SU-DHL-6 (cell line): Measurements from ENCODE around the gene CCND2.

ENCODE experiments used
- H2AFZ ChIP-seq: fragments of 200-600 bp; sonication (generic); 2 replicates; pipeline ENCODE4 v1.6.1; 2014; ENCODE audit warnings: low read depth, mild to moderate bottlenecking, moderate library complexity, mixed read lengths, antibody characterized with exemption, low read length; ENCODE audit not compliant: severe bottlenecking
- H3F3A ChIP-seq: fragments of 200-600 bp; shearing (Covaris generic); 2 replicates; pipeline ENCODE4 v1.6.0; 2016; ENCODE audit warnings: antibody characterized with exemption, mild to moderate bottlenecking; ENCODE audit not compliant: insufficient read depth
- H3K27ac ChIP-seq: fragments of 200-600 bp; sonication (generic); 2 replicates; pipeline ENCODE4 v1.5.1; 2016; ENCODE audit warnings: low read depth, mild to moderate bottlenecking, low read length, moderate library complexity, mixed read lengths
- H3K27me3 ChIP-seq: fragments of 200-600 bp; sonication (generic), shearing (Covaris generic); 2 replicates; pipeline ENCODE4 v1.6.0; 2014; ENCODE audit warnings: mild to moderate bottlenecking, low read length
- H3K36me3 ChIP-seq: fragments of 200-600 bp; sonication (generic); 2 replicates; pipeline ENCODE4 v1.6.1; 2014; ENCODE audit warnings: mild to moderate bottlenecking, low read length, mixed read lengths
- H3K4me2 ChIP-seq: fragments of 300-600, 200-600 bp; shearing (Covaris generic), sonication (generic); 2 replicates; pipeline ENCODE4 v1.6.0; 2014; ENCODE audit warnings: low read length, low read depth, mild to moderate bottlenecking; ENCODE audit not compliant: poor library complexity, severe bottlenecking
- H3K4me3 ChIP-seq: fragments of 200-600 bp; sonication (generic); 2 replicates; pipeline ENCODE4 v1.5.1; 2014; ENCODE audit warnings: antibody characterized with exemption, low read length, mild to moderate bottlenecking, mixed read lengths; ENCODE audit not compliant: insufficient read depth, poor library complexity, severe bottlenecking
- H3K79me2 ChIP-seq: fragments of 200-600 bp; sonication (generic); 2 replicates; pipeline ENCODE4 v1.6.1; 2014; ENCODE audit warnings: mild to moderate bottlenecking, low read length, moderate library complexity; ENCODE audit not compliant: insufficient read depth
- H3K9ac ChIP-seq: fragments of 200-600 bp; sonication (generic); 2 replicates; pipeline ENCODE4 v1.7.0; 2014; ENCODE audit warnings: mild to moderate bottlenecking, low read length
- H3K9me2 ChIP-seq: fragments of 200-600 bp; sonication (generic); replicated peaks from 2 replicates; pipeline ENCODE4 v1.6.1; 2014; ENCODE audit warnings: low read length; ENCODE audit not compliant: insufficient read depth
- H3K9me3 ChIP-seq: fragments of 200-600 bp; sonication (generic); 2 replicates; pipeline ENCODE4 v1.6.1; 2014; ENCODE audit warnings: low read length, mixed read lengths; ENCODE audit not compliant: insufficient read depth
- H4K20me1 ChIP-seq: fragments of 200-600 bp; sonication (generic); 2 replicates; pipeline ENCODE4 v1.6.1; 2014; ENCODE audit warnings: low read depth, mild to moderate bottlenecking, antibody characterized with exemption, low read length, moderate library complexity, mixed read lengths
- EZH2phosphoT487 ChIP-seq: fragments of 200-600 bp; sonication (generic), shearing (Covaris generic); conservative IDR thresholded peaks from 2 replicates; pipeline ENCODE4 v1.6.1; 2018; ENCODE audit warnings: mild to moderate bottlenecking, antibody characterized with exemption, low read length, moderate library complexity, mixed read lengths
- TF ChIP-seq, protein P1 (sequence below): fragments of 200-600 bp; sonication (generic); IDR thresholded peaks from one replicate; pipeline ENCODE4 v1.5.1; 2017; ENCODE audit warnings: antibody characterized with exemption, mild to moderate bottlenecking, low read length, moderate library complexity; ENCODE audit not compliant: insufficient read depth, poor library complexity, severe bottlenecking

Gene CCND2

DNA sequence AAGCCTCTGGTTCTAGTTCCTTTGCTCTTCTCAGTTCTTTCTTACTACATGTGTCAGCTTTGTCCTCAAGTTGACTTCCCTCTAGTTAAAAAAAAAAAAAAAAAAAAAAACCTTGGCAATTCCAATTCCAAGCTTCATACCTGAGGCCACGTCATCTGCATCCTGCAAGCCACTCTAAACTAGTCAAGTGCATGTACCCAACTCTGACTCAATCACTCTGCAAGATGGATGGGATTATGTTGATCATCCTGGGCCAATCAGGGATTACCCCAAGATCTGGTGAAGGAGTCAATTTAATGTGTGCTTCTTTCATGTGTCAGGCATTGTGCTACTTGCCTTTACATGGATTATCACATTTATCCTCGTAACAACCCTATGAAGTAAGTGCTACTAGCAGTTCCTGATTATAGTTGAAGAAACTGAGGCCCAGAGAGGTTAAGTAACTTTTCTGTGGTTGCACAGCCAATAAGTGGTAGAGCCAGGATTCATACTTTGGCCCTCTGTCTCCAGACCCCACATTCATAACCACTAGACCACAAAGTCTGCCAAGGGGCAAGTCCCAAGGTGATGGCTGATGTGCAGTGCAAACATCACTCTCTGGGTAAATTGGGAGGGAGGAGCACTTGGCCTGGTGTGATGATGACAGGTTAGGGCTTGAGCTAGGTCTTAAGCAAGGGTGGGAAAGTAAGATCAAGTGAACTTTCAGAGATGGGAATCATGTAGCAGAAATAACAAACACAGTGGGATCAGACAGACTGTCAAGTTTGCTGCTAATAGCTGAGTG, 17.3 kb upstream of the CCND2 start:
- Histone ChIP-seq H3K27ac (no peak overlapping the region), H3K27me3 (no peaks in the 10 kb centered on the region), H3F3A (no peaks in the 10 kb centered on the region), H2AFZ (no peak overlapping the region), H3K9me2 (no peaks in the 10 kb centered on the region), H3K79me2 (no peaks in the 10 kb centered on the region), H4K20me1 (no peaks in the 10 kb centered on the region), H3K36me3 (no peaks in the 10 kb centered on the region), H3K9ac (no peak overlapping the region), H3K4me3 (no peak overlapping the region), H3K4me2 (no peak overlapping the region), H3K9me3 (no peaks in the 10 kb centered on the region)
- TF ChIP-seq, protein P1, sequence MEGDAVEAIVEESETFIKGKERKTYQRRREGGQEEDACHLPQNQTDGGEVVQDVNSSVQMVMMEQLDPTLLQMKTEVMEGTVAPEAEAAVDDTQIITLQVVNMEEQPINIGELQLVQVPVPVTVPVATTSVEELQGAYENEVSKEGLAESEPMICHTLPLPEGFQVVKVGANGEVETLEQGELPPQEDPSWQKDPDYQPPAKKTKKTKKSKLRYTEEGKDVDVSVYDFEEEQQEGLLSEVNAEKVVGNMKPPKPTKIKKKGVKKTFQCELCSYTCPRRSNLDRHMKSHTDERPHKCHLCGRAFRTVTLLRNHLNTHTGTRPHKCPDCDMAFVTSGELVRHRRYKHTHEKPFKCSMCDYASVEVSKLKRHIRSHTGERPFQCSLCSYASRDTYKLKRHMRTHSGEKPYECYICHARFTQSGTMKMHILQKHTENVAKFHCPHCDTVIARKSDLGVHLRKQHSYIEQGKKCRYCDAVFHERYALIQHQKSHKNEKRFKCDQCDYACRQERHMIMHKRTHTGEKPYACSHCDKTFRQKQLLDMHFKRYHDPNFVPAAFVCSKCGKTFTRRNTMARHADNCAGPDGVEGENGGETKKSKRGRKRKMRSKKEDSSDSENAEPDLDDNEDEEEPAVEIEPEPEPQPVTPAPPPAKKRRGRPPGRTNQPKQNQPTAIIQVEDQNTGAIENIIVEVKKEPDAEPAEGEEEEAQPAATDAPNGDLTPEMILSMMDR, result no peak
- no peak for TF ChIP-seq EZH2phosphoT487

DNA sequence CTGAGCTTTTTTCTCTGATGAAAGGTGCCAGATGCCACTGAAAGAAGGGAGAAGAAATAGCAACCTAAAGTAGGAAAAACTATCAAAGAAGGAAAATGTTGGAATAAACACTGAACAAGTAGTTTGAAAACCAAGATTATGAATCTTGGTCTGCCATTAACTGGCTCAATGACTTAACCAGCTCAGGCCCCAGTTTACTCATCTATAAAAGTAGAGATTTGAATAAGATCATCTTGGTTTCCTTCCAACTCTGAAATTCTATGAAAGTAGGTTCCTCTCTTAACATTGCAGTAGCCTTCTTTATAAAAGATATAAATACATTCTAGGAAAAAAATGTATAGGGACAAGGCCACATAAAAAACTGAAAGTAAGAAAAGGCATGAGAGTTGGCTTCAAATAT, 16.1 kb upstream of the CCND2 start:
- Histone ChIP-seq H3K9me3 (no peaks in the 10 kb centered on the region), H3K4me2 (no peak overlapping the region), H3F3A (no peaks in the 10 kb centered on the region), H3K4me3 (no peak overlapping the region), H3K9ac (no peak overlapping the region), H4K20me1 (no peaks in the 10 kb centered on the region), H3K27me3 (no peaks in the 10 kb centered on the region), H3K9me2 (no peaks in the 10 kb centered on the region), H3K79me2 (no peaks in the 10 kb centered on the region), H3K36me3 (no peaks in the 10 kb centered on the region), H2AFZ (no peak overlapping the region), H3K27ac (no peak overlapping the region)
- no peak for TF ChIP-seq EZH2phosphoT487
- TF ChIP-seq, protein P1, result no peak

DNA sequence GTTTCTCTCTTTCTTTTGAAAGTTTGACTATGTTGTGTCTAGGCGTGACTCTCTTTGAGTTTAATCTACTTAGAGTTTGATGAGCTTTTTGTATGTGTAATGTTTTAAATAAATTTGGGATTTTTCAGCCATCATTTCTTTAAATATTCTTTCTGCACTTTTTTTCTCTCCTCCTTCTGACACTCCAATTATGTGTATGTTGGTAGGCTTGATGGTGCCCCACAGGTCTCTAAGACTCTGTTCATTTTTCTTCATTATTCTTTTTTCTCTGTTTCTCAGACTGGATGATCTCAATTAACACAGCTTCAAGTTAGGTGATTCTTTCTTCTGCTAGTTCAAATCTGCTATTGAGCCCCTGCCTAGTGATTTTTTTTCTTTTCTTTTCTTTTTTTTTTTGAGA, 14.5 kb upstream of the CCND2 start:
- Histone ChIP-seq H2AFZ (no peak overlapping the region), H3F3A (no peaks in the 10 kb centered on the region), H3K36me3 (no peaks in the 10 kb centered on the region), H3K4me3 (no peak overlapping the region), H3K79me2 (no peaks in the 10 kb centered on the region), H3K9me3 (no peaks in the 10 kb centered on the region), H3K9ac (no peak overlapping the region), H4K20me1 (no peaks in the 10 kb centered on the region), H3K4me2 (no peak overlapping the region), H3K27ac (no peak overlapping the region), H3K9me2 (no peaks in the 10 kb centered on the region), H3K27me3 (no peaks in the 10 kb centered on the region)
- TF ChIP-seq, protein P1, result no peak
- TF ChIP-seq EZH2phosphoT487, result no peak
